Measurements from ENCODE around the gene PLCG1. TPM values are rescaled to one million over a fixed set of nuclear protein-coding genes. Genes with fewer than 3 reads are reported as not detected.
"Not testable (repeated sequence)": the region's sequence is repeated elsewhere in the genome, so short reads cannot be mapped to it uniquely, and the experiment has no call there.

The PLCG1 gene
- polyA plus RNA-seq, 2 of the 4 experiments (the other 2 are of a cell fraction) = 22.0 to 65.0 TPM

DNA sequence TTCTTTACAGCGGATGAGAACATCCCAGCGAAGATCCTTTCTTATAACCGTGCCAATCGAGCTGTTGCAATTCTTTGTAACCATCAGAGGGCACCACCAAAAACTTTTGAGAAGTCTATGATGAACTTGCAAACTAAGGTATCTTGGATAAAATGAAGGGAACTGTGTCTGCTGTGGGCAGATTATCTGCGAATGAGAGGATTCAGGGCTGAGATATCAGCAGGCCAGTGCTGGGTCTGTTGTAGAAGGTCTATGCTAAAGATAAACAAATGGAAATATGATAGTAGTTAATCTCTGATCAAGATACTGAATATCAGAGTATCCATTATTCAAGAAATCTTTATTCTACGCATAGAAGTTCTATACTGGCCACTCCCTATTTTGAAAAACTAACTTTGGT lies 19.2 kb upstream of the PLCG1 start:
- ATAC-seq = peak in 1 of 2 experiments; percentile 35; a peak in 2 of 6 replicates
- DNase-seq (ENCODE audit: low read depth in 1 of 2, low spot score in 1 of 2); POLR2A ChIA-PET; H3K4me3 ChIP-seq; H3K9me3 ChIP-seq; H3K27ac ChIP-seq; H3K4me2 ChIP-seq; FAIRE-seq: not testable (repeated sequence)
- CTCF ChIA-PET = interaction anchor here (0.9 to 7.3 kb wide), 7 partner anchors 14 to 223 kb away, joined by 3 to 54 read pairs (median 4); partner anchors contain the start of gene LPIN3
- TF ChIP-seq, protein P1, sequence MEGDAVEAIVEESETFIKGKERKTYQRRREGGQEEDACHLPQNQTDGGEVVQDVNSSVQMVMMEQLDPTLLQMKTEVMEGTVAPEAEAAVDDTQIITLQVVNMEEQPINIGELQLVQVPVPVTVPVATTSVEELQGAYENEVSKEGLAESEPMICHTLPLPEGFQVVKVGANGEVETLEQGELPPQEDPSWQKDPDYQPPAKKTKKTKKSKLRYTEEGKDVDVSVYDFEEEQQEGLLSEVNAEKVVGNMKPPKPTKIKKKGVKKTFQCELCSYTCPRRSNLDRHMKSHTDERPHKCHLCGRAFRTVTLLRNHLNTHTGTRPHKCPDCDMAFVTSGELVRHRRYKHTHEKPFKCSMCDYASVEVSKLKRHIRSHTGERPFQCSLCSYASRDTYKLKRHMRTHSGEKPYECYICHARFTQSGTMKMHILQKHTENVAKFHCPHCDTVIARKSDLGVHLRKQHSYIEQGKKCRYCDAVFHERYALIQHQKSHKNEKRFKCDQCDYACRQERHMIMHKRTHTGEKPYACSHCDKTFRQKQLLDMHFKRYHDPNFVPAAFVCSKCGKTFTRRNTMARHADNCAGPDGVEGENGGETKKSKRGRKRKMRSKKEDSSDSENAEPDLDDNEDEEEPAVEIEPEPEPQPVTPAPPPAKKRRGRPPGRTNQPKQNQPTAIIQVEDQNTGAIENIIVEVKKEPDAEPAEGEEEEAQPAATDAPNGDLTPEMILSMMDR (IDR thresholded peaks at IDR 0.05) = 0 out of 3 replicates have a peak, but pooled peaks have one; percentile 16
- H3K4me1 ChIP-seq = peaks cover 16% of the 10 kb centered on the region; the same call in 2 of the 3 replicates
- WGBS (ENCODE audit: missing lambda C conversion rate) = 75% methylated on average over 6 of the region's 6 CpGs

DNA sequence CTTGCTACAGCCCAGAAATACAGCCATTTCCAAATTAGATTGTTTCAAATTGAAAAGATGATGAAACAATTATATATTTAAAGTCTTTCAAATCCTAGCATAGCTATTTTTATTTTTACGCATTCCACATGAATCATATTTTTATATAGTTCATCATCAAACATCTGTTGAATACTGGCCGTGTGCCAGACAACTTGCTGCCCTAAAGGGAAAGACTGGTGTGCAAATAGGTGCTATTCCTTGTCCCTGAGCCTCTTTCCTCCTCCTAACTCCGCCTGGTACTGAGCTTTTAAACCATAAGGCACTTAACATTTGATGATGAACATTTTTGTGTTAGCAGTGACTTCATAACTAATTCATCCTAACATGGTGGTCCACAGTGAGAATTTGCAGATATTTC lies 18.7 kb upstream of the PLCG1 start:
- ChIA-PET CTCF (interaction anchor here (0.9 to 7.3 kb wide), 5 partner anchors 15 to 222 kb away, joined by 3 to 54 read pairs (median 5); partner anchors contain the start of gene LPIN3), POLR2A (no interaction called here)
- Histone ChIP-seq H3K4me2 (no peak overlapping the region), H3K4me1 (peaks cover 16% of the 10 kb centered on the region; the same call in 2 of the 3 replicates), H3K4me3 (no peak overlapping the region), H3K27ac (no peak overlapping the region), H3K9me3 (no peaks in the 10 kb centered on the region)
- 68% methylated on average over 3 of the region's 3 CpGs for WGBS (ENCODE audit: missing lambda C conversion rate)
- FAIRE-seq = no peak
- no peak for ATAC-seq
- no peak for DNase-seq (ENCODE audit: low read depth in 1 of 2, low spot score in 1 of 2)
- TF ChIP-seq CBX2 (IDR thresholded peaks at IDR 0.05; ENCODE audit: borderline replicate concordance, low read depth) (no peak), ZSCAN20 (CRISPR knock-in tag; IDR thresholded peaks at IDR 0.05) (no peak), SMC3 (IDR thresholded peaks at IDR 0.05) (no peak), CEBPB (IDR thresholded peaks at IDR 0.05) (no peak), HOXA7 (CRISPR knock-in tag; IDR thresholded peaks at IDR 0.05) (no peak), RNF2 (IDR thresholded peaks at IDR 0.05; ENCODE audit: borderline replicate concordance, low read depth) (no peak), MAZ (IDR thresholded peaks at IDR 0.05; ENCODE audit: borderline replicate concordance, low read depth, low read length) (no peak), RARB (CRISPR knock-in tag; IDR thresholded peaks at IDR 0.05) (no peak), JUN (IDR thresholded peaks at IDR 0.05) (no peak), CHD4 (IDR thresholded peaks at IDR 0.05; ENCODE audit: borderline replicate concordance) (no peak), ZC3H11A (IDR thresholded peaks at IDR 0.05) (no peak), GATA3 (IDR thresholded peaks at IDR 0.05; ENCODE audit: borderline replicate concordance) (no peak), ZFP36 (IDR thresholded peaks at IDR 0.05; ENCODE audit: borderline replicate concordance, partially characterized antibody) (no peak), NFE2L2 (conservative IDR thresholded peaks at IDR 0.05; ENCODE audit: low read length) (no peak), TFCP2L1 (CRISPR knock-in tag; IDR thresholded peaks at IDR 0.05) (no peak), EP300 (IDR thresholded peaks at IDR 0.05) (no peak), KDM5A (IDR thresholded peaks at IDR 0.05) (no peak), JUNB (IDR thresholded peaks at IDR 0.05) (no peak)

DNA sequence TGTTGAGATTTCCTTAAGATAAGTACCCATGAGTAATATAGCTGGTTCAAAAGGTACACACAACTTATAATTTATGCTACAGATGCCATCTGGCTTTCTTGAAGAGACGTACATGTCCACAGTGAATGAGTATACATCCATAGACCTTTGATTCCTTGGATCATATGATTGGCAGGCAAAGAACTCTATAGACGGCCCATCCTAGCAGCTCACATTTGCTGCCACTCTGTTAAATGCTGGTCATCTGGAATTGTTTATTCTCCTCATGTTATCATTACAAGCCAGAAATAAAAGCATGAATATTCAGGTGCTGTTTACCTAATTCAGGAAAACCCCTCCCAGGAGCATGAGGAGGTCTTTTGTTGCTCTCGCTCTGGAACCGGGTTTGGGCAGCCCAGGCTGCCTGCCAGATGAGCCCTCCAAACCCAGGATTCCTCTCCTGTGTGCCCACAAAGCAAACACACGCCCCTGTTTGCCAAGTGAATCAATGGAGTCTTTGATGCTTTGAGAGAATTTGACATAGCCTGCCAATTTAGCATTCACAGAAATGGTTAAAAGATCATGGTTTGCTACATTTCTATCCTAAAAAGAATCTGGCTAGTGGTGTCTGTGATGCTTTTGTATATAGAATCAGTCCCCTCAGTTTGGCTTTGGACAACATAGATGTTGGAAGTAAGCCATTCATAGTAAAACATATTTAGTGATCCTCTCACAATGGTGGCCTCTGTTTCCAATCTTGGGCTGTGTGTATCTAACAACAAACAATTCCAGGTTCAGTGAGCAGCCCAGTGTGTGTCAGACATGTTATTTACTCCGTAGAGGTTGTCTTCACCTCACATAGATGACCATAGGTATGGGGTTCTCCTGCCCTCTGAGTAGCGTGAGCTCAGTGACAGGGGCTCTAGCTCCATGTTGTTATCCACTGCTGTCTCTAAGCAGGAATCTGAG lies 17.5 kb upstream of the PLCG1 start:
- 0 out of 6 replicates have a peak, but pooled peaks of 1 of the 2 experiments have one; percentile 26 for ATAC-seq
- Histone ChIP-seq H3K4me2 (no peak overlapping the region), H3K4me1 (peaks cover 16% of the 10 kb centered on the region; the same call in 2 of the 3 replicates), H3K4me3 (no peak overlapping the region), H3K27ac (no peak overlapping the region), H3K9me3 (no peaks in the 10 kb centered on the region)
- ChIA-PET POLR2A (no interaction called here), CTCF (interaction anchor here (1.1 to 7.3 kb wide), 4 partner anchors 14 to 150 kb away, joined by 3 to 54 read pairs (median 4); no protein-coding TSS in a partner anchor)
- 64% methylated on average over 7 of the region's 7 CpGs for WGBS (ENCODE audit: missing lambda C conversion rate)
- no peak for FAIRE-seq
- no peak for DNase-seq (ENCODE audit: low read depth in 1 of 2, low spot score in 1 of 2)
- TF ChIP-seq KDM1A (IDR thresholded peaks at IDR 0.05; ENCODE audit: low read depth) (no peak), EHF (CRISPR knock-in tag; IDR thresholded peaks at IDR 0.05) (no peak), EP300 (IDR thresholded peaks at IDR 0.05) (no peak), CBX2 (IDR thresholded peaks at IDR 0.05; ENCODE audit: borderline replicate concordance, low read depth) (no peak), CHD2 (IDR thresholded peaks at IDR 0.05; ENCODE audit: low read length, partially characterized antibody) (no peak), RFX5 (IDR thresholded peaks at IDR 0.05) (no peak), PHF8 (IDR thresholded peaks at IDR 0.05; ENCODE audit: borderline replicate concordance, low read depth) (no peak), BHLHE40 (IDR thresholded peaks at IDR 0.05; ENCODE audit: low read depth, low read length) (no peak), ZSCAN20 (CRISPR knock-in tag; IDR thresholded peaks at IDR 0.05) (no peak), FOSL2 (IDR thresholded peaks at IDR 0.05) (no peak), FOSL2 (CRISPR knock-in tag; IDR thresholded peaks at IDR 0.05) (no peak), HOXB13 (CRISPR knock-in tag; IDR thresholded peaks at IDR 0.05; ENCODE audit: low read depth) (no peak), FOSB (CRISPR knock-in tag; IDR thresholded peaks at IDR 0.05) (no peak), MAZ (IDR thresholded peaks at IDR 0.05; ENCODE audit: borderline replicate concordance, low read depth, low read length) (no peak), RCOR1 (IDR thresholded peaks at IDR 0.05; ENCODE audit: low read depth, low read length) (no peak), SMC3 (IDR thresholded peaks at IDR 0.05) (no peak), ZFP36 (IDR thresholded peaks at IDR 0.05; ENCODE audit: borderline replicate concordance, partially characterized antibody) (no peak), RAD21 (conservative IDR thresholded peaks at IDR 0.05 in 1 of 2, IDR thresholded peaks at IDR 0.05 in 1 of 2) (no peak), MAFK (IDR thresholded peaks at IDR 0.05; ENCODE audit: partially characterized antibody) (no peak), HDAC2 (IDR thresholded peaks at IDR 0.05) (no peak), POLR2AphosphoS2 (conservative IDR thresholded peaks at IDR 0.05; ENCODE audit: low read length) (no peak)
